NT2/D1 (cell line): Measurements from ENCODE around the gene TUNAR.

Experiments used
- YY1 ChIP-seq: IDR thresholded peaks from 2 replicates; pipeline ENCODE4 v1.6.1; 2011; ENCODE audit not compliant: insufficient read length, insufficient read depth
- ZNF274 ChIP-seq: IDR thresholded peaks from 2 replicates; pipeline ENCODE4 v1.6.1; 2011; ENCODE audit warnings: mild to moderate bottlenecking, low read depth, low read length

DNA sequence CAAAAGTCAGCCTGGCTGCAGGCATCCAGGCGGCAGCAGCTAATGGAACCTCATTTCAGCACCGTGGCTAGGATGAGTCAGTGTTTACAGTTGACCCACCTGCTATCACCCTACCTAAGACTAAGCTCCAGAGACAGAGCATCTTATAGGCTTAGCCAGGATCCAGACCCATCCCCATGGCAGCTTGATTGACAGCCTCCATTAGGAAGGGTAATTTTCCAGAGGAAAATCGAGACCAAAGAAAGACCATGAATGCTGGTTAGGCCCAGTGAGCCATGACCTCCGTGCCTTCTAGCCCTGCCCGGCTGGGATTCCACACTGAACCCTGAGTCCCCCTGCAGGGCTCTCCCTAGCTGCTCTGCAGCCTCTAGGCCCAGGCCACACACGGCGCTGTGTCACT is 38.7 kb downstream of the TUNAR start:
- TF ChIP-seq YY1 (no peak), ZNF274 (no peak)
